ENCODE results near the gene INIP.

DNA sequence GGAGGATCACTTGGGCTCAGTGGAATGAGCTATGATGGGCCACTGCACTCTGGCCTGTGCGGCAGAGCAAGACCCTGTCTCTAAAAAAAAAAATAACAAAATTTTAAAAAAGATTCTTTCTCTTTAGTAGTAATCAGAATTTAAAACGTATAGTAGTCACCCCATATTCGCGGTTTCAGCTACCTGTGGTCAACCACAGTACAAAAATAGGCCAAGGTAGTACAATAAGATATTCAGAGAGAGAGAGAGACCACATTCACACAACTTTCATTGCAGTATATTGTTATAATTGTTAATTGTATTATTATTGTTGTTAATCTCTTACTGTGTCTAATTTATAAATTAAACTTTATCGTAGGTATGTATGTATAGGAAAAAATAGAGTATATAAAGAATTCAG is 18.7 kb downstream of the INIP start:
- TF ChIP-seq, protein P1, sequence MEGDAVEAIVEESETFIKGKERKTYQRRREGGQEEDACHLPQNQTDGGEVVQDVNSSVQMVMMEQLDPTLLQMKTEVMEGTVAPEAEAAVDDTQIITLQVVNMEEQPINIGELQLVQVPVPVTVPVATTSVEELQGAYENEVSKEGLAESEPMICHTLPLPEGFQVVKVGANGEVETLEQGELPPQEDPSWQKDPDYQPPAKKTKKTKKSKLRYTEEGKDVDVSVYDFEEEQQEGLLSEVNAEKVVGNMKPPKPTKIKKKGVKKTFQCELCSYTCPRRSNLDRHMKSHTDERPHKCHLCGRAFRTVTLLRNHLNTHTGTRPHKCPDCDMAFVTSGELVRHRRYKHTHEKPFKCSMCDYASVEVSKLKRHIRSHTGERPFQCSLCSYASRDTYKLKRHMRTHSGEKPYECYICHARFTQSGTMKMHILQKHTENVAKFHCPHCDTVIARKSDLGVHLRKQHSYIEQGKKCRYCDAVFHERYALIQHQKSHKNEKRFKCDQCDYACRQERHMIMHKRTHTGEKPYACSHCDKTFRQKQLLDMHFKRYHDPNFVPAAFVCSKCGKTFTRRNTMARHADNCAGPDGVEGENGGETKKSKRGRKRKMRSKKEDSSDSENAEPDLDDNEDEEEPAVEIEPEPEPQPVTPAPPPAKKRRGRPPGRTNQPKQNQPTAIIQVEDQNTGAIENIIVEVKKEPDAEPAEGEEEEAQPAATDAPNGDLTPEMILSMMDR (conservative IDR thresholded peaks at IDR 0.05; ENCODE audit: low read depth in 2 of 2) = no peak
- TF ChIP-seq EZH2phosphoT487 (IDR thresholded peaks at IDR 0.05; ENCODE audit: unreplicated experiment) = no peak
- TF ChIP-seq EZH2 (IDR thresholded peaks at IDR 0.05; ENCODE audit: low read depth, unreplicated experiment) = no peak
- TF ChIP-seq, protein P2, sequence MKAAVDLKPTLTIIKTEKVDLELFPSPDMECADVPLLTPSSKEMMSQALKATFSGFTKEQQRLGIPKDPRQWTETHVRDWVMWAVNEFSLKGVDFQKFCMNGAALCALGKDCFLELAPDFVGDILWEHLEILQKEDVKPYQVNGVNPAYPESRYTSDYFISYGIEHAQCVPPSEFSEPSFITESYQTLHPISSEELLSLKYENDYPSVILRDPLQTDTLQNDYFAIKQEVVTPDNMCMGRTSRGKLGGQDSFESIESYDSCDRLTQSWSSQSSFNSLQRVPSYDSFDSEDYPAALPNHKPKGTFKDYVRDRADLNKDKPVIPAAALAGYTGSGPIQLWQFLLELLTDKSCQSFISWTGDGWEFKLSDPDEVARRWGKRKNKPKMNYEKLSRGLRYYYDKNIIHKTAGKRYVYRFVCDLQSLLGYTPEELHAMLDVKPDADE (IDR thresholded peaks at IDR 0.05) = no peak
- TF ChIP-seq POLR2AphosphoS5 (IDR thresholded peaks at IDR 0.05; ENCODE audit: low read depth) = no peak
- TF ChIP-seq STAT1 (IDR thresholded peaks at IDR 0.05; ENCODE audit: unreplicated experiment) = no peak
- no peak for TF ChIP-seq REST (IDR thresholded peaks at IDR 0.05; ENCODE audit: unreplicated experiment)
- TF ChIP-seq CREB1 (CRISPR knock-in tag; IDR thresholded peaks at IDR 0.05; ENCODE audit: low read depth) = no peak
- TF ChIP-seq NANOG (IDR thresholded peaks at IDR 0.05; ENCODE audit: borderline replicate concordance) = no peak
- TF ChIP-seq JUNB (IDR thresholded peaks at IDR 0.05; ENCODE audit: unreplicated experiment) = no peak
- no peak for TF ChIP-seq ZNF331 (CRISPR knock-in tag; IDR thresholded peaks at IDR 0.05; ENCODE audit: low read depth)

Data from GM23338 (cell line).